Loucy (cell line): ENCODE measurements around the gene SEMA7A.

ENCODE experiments used
- EZH2phosphoT487 ChIP-seq: fragments of 200-600 bp; IDR thresholded peaks from 2 replicates; pipeline ENCODE4 v1.6.1; 2018; ENCODE audit warnings: antibody characterized with exemption, mild to moderate bottlenecking, moderate library complexity, borderline replicate concordance
- TF ChIP-seq, protein P1 (sequence below): fragments of 200-600 bp; sonication (generic); conservative IDR thresholded peaks from 2 replicates; pipeline ENCODE4 v1.5.1; 2014; ENCODE audit warnings: mild to moderate bottlenecking, antibody characterized with exemption, low read length

- TF ChIP-seq, protein P1, sequence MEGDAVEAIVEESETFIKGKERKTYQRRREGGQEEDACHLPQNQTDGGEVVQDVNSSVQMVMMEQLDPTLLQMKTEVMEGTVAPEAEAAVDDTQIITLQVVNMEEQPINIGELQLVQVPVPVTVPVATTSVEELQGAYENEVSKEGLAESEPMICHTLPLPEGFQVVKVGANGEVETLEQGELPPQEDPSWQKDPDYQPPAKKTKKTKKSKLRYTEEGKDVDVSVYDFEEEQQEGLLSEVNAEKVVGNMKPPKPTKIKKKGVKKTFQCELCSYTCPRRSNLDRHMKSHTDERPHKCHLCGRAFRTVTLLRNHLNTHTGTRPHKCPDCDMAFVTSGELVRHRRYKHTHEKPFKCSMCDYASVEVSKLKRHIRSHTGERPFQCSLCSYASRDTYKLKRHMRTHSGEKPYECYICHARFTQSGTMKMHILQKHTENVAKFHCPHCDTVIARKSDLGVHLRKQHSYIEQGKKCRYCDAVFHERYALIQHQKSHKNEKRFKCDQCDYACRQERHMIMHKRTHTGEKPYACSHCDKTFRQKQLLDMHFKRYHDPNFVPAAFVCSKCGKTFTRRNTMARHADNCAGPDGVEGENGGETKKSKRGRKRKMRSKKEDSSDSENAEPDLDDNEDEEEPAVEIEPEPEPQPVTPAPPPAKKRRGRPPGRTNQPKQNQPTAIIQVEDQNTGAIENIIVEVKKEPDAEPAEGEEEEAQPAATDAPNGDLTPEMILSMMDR: no peak
- TF ChIP-seq EZH2phosphoT487: no peak
These were observed 8.1 kb downstream of the SEMA7A start for GRCh38 chr15:74425630-74426029.
